Activated CD8-positive, alpha-beta memory T cell treated with anti-CD3 and anti-CD28 coated beads for 24 hours (primary cell): ENCODE measurements around the gene SPP1.
"Not testable (repeated sequence)": the region's sequence is repeated elsewhere in the genome, so short reads cannot be mapped to it uniquely, and the experiment has no call there.

Source experiments
- DNase-seq: peaks from one replicate; pipeline ENCODE4 v3.0.0-alpha.2; 2020

SPP1 gene

DNA sequence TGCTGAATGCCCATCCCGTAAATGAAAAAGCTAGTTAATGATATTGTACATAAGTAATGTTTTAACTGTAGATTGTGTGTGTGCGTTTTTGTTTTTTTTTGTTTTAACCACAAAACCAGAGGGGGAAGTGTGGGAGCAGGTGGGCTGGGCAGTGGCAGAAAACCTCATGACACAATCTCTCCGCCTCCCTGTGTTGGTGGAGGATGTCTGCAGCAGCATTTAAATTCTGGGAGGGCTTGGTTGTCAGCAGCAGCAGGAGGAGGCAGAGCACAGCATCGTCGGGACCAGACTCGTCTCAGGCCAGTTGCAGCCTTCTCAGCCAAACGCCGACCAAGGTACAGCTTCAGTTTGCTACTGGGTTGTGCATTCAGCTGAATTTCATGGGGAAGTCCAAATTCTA, at the start of gene SPP1:
Gene SPP1 (plus strand): TSS at position 249 of the 400 bp plus-strand sequence. CDS start 1,182 bp downstream, outside the sequence.
- DNase-seq: no peak

- DNase-seq: no peak
These were observed 48.9 kb upstream of the SPP1 start for GRCh38 chr4:87926554-87927098.

DNA sequence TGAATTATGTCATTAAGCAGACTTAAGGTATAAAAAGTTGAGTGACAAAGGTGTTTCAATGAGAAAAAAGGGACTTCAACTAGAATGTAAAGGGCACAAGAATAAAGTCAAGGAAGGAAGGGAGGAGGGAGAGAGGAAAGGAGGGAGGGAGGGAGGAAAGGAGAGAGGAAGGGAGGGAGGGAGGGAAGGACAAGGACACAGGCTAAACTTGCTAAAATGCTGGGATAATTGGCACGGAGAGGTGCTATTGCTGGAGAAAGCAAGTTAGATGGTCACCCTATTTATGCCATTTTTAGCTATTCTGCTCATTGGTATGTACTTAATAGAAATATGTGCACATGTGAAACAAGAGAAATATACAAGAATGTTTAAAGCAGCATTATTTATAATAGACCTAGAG, 44.9 kb upstream of the SPP1 start:
- no peak for DNase-seq

- no peak for DNase-seq
These were observed 43.6 kb upstream of the SPP1 start for GRCh38 chr4:87931932-87932331.

- no peak for DNase-seq
These were observed 42.8 kb upstream of the SPP1 start for GRCh38 chr4:87932718-87933141.

DNA sequence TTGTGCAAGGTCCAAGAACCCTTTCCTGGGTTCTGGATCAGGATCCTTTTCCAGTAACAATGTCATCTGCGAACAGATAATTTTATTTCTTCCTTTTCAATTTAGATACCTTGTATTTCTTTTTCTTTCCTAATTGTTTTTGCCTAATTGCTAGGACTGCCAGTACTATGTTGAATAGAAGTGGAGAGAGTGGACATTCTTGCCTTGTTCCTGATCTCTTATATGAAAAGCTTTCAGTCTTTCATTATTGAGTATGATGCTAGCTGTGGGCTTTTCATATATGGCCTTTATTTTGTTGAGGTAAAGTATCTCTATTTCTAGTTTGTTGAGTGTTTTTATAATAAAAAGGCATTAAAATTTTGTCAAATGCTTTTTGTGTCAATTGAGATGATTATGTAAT, 42.2 kb upstream of the SPP1 start:
- no peak for DNase-seq

- no peak for DNase-seq
These were observed 41.3 kb upstream of the SPP1 start for GRCh38 chr4:87934157-87934704.

- DNase-seq: no peak
These were observed 40.5 kb upstream of the SPP1 start for GRCh38 chr4:87934973-87935372.

DNA sequence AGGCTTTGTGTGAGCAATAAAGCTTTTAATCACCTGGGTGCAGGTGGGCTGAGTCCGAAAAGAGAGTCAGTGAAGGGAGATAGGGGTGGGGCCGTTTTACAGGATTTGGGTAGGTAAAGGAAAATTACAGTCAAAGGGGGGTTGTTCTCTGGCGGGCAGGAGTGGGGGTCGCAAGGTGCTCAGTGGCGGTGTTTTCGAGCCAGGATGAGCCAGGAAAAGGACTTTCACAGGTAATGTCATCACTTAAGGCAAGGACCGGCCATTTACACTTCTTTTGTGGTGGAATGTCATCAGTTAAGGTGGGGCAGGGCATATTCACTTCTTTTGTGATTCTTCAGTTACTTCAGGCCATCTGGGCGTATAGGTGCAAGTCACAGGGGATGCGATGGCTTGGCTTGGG, 39.6 kb upstream of the SPP1 start:
- DNase-seq: not testable (repeated sequence)

DNA sequence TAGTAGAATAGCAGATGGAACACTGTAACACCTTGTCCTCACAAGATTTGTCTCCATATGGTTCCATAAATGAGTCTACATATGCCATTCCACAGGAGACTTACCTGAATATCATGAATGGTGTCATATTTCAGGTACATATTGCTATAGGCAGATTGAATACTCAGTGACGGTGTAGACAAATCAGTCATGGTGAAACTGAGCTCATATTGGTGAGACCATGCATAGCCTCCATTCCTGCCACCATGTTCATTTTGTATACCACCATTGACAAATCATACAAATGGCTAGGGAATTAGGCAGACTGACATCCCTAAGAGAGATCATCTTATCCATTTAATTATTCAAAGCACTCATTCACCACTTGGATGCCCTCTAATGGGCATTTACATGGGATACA, 38.0 kb upstream of the SPP1 start:
- no peak for DNase-seq

DNA sequence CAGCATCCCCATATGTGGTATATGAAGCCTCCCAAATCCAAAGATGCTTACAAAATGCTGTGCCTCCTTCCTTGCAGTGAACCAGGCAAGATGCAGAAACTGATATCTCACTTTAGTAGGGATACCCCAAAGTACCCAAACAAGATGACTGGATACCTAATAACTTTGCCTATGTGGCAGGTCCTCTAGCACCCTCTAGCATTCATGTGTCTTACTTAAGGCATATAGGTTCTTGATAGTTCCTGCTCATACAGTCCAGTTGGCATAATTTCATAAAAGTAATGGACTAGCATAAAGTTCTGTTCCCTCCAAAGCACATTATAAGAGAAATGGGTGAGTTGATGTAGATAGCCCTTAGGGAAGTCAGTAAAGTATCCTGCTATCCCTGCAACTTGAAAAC, 36.8 kb upstream of the SPP1 start:
- no peak for DNase-seq

DNA sequence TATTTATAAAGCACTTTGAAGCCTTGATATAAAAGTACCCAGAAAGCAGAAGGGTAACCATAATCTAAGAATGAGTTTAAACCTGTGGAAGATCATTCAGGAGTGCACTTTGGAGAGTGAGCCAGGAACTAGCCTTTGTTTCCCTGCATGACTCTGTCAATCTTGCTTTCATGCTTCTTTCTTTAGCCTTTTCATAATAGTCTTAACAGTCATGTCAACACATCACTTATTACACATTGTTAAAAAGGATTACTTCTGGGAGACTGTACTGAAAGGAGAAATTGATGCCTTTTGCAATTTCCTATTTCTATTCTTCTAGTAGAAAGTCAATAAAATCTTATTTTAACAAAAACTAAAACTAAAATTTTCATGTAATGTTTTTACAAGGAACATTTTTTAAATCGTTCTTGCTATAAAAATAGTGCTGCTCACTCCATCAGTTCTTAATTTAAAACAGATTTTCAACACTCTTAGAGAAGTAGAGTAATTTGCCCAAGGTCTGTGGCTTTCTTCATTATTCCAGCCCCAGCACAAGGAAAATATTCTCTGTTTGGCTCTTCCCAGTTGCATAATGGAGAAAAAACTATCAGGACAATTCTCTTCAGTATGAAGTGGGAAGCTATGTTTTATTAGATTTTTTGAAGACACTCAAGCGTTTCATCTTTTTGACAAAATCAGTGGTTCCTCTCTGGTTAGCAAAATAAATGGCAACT, 35.4 kb upstream of the SPP1 start:
- no peak for DNase-seq

- not testable (repeated sequence) for DNase-seq
These were observed 34.7 kb upstream of the SPP1 start for GRCh38 chr4:87940809-87941208.

DNA sequence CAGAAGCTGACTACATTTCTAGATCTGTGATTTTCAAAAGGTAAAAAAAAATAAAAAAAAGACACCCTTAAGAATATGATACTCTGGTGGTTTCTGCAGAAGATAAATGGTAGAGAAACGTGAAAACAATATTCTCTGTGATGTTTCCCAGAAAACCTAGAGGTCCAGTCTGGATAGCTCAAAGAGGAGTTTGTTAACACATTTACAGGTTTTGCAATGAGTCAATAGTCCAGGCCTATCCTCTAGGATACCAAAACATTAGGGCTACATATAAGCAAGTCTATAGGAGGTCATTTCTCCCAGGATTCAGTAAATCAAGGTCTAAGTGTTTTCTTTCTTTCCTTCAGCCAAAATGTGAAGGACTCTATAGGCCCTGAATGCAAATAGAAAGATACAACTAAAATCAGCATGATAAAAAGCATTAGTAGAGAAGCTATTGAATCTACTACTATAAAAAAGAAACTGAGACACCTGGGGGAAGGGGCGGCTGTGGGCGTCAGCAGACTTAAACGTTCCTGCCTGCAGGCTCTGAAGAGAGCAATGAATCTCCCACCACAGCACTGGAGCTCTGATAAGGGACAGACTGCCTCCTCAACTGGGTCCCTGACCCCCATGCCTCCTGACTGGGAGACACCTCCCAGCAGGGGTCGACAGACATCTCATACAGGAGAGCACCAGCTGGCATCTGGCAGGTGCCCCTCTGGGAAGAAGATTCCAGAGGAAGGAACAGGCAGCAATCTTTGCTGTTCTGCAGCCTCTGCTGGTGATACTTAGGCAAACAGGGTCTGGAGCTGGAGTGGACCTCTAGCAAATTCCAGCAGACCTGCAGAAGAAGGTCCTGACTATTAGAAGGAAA, 33.7 kb upstream of the SPP1 start:
- no peak for DNase-seq

GRCh38 chr4:87943660-87944149, 31.8 kb upstream of the SPP1 start:
- no peak for DNase-seq

- no peak for DNase-seq
These were observed 30.5 kb upstream of the SPP1 start for GRCh38 chr4:87944967-87945366.

DNA sequence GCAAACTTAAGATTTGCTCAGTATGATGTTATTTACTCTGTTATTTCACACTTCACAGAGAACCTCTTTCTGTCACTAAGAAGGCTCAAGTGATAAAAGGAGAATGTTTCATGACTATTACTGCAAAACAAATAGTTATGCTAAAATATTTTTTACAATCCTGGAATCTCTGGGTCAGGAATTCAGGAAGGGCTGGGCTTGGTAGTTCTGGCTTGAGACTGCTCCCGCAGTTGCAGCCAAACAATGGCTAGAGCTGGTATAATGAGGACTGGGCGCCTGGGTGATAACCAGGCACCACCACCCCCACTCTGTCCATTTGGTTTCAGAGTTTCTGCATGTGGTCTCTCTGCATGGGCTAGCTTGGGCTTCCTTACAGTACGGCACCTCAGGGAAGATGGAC, 28.7 kb upstream of the SPP1 start:
- DNase-seq: no peak

GRCh38 chr4:87947381-87948160, 27.9 kb upstream of the SPP1 start:
- DNase-seq: no peak

GRCh38 chr4:87949961-87950360, 25.6 kb upstream of the SPP1 start:
- DNase-seq: no peak

GRCh38 chr4:87950493-87950892, 25.0 kb upstream of the SPP1 start:
- no peak for DNase-seq

DNA sequence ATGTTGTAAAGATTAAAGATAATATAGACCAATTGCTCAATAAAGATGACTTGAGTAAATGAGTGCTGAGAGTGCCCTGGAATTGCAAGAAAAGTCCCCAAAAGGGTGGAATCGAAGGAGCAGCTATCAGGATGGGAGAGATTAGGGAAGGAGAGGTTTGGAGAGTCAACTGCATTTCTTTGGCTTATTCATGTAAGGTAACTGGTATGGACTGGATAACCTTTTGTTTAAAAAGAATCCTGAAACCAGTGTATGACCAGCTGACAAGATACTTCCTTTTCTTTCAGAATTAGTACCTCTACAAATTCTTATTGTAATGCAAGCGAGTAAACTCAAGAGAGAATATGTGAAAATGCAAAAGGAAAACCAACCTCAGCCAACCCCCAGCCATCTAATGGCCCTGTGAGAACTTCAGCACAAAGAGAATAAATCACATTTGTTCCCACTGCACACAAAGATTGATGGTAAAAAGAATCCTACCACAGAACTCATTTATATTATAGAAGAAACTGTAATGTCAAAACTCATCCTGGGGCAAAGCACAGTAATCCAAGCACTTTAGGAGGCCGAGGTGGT, 24.5 kb upstream of the SPP1 start:
- DNase-seq: no peak

DNA sequence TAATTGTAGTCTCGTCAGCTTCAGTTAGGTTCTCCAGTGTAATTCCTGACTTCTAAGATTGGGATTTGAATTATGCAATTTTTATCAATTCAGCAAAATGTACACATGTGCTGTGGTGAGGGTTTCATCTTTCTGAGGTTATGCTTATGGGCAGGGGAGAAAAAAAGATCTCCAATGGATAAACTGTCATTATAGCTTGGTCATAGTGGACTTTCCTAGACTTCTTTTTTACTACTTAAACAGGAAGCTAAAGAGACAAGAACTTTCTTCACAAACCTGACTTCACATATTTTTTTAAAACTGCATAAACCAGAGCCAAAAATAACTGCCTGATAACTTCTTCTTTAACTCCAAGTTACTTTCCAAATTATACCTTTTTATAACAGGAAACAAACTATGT, 21.7 kb upstream of the SPP1 start:
- no peak for DNase-seq
